ENCODE measurements around the gene RAF1. TPM values are rescaled to one million over a fixed set of nuclear protein-coding genes. Genes with fewer than 3 reads are reported as not detected.

RAF1 gene
- total RNA-seq, 3 donors from 2014 or later (not counting 1 experiment from before 2014, with no cell fraction given), result 142 to 168 (median 156) TPM

- Mint-ChIP-seq H3K4me1 (peaks cover 3 to 10% of the 10 kb centered on the region in 2 donors), H3K36me3 (no peaks in the 10 kb centered on the region), H3K27me3 (ENCODE audit: low read depth in 2 of 2) (no peaks in the 10 kb centered on the region), H3K27ac (no peak overlapping the region), H3K9me3 (no peaks in the 10 kb centered on the region), H3K4me3 (no peak overlapping the region)
- WGBS (ENCODE audit: insufficient coverage), result 96% methylated on average over 4 of the region's 4 CpGs
- Histone ChIP-seq H3K9me3 (ENCODE audit: control insufficient read depth, insufficient read depth, low read length) (no peaks in the 10 kb centered on the region), H3K4me3 (ENCODE audit: low read length) (no peak overlapping the region), H3K27me3 (ENCODE audit: control insufficient read depth, insufficient read depth, low read length) (no peaks in the 10 kb centered on the region), H3K27ac (ENCODE audit: low read length) (no peak overlapping the region), H3K36me3 (ENCODE audit: control insufficient read depth, insufficient read depth, low read length) (no peaks in the 10 kb centered on the region), H3K4me1 (ENCODE audit: control insufficient read depth, insufficient read depth, low read length) (no peaks in the 10 kb centered on the region)
- DNase-seq, result no peak
- intact Hi-C loops (cut with micrococcal nuclease), result no loop called here
- no peak for TF ChIP-seq CTCF (IDR thresholded peaks at IDR 0.05)
- ATAC-seq, result no peak
Observed at GRCh38 chr3:12681089-12681942, 17.4 kb upstream of the RAF1 start.

- Mint-ChIP-seq H3K4me1 (peaks cover 3 to 10% of the 10 kb centered on the region in 2 donors), H3K27ac (no peak overlapping the region), H3K36me3 (no peaks in the 10 kb centered on the region), H3K4me3 (no peak overlapping the region), H3K27me3 (ENCODE audit: low read depth in 2 of 2) (peaks cover 0 to 3% of the 10 kb centered on the region in 2 donors), H3K9me3 (no peaks in the 10 kb centered on the region)
- Histone ChIP-seq H3K27me3 (ENCODE audit: control insufficient read depth, insufficient read depth, low read length) (no peaks in the 10 kb centered on the region), H3K36me3 (ENCODE audit: control insufficient read depth, insufficient read depth, low read length) (no peaks in the 10 kb centered on the region), H3K9me3 (ENCODE audit: control insufficient read depth, insufficient read depth, low read length) (no peaks in the 10 kb centered on the region), H3K27ac (ENCODE audit: low read length) (no peak overlapping the region), H3K4me1 (ENCODE audit: control insufficient read depth, insufficient read depth, low read length) (no peaks in the 10 kb centered on the region), H3K4me3 (ENCODE audit: low read length) (no peak overlapping the region)
- ATAC-seq, result no peak
- TF ChIP-seq CTCF (IDR thresholded peaks at IDR 0.05), result no peak
- intact Hi-C loops (cut with micrococcal nuclease), result no loop called here
- WGBS (ENCODE audit: insufficient coverage), result 97% methylated on average over 6 of the region's 6 CpGs
- DNase-seq, result no peak
Observed at GRCh38 chr3:12679468-12679867, 15.6 kb upstream of the RAF1 start.

- WGBS (ENCODE audit: insufficient coverage), result 74% methylated on average over 6 of the region's 6 CpGs
- TF ChIP-seq CTCF (IDR thresholded peaks at IDR 0.05), result no peak
- H3K9me3 ChIP-seq (ENCODE audit: control insufficient read depth, insufficient read depth, low read length), result no peaks in the 10 kb centered on the region
- Mint-ChIP-seq H3K27me3 (ENCODE audit: low read depth in 2 of 2) (peaks cover 0 to 3% of the 10 kb centered on the region in 2 donors), H3K36me3 (no peaks in the 10 kb centered on the region), H3K4me3 (no peak overlapping the region), H3K27ac (no peak overlapping the region), H3K4me1 (peaks cover 3 to 10% of the 10 kb centered on the region in 2 donors), H3K9me3 (no peaks in the 10 kb centered on the region)
- ATAC-seq (no peak), DNase-seq (no peak)
- H3K36me3 ChIP-seq (ENCODE audit: control insufficient read depth, insufficient read depth, low read length), result no peaks in the 10 kb centered on the region
- H3K4me1 ChIP-seq (ENCODE audit: control insufficient read depth, insufficient read depth, low read length), result no peaks in the 10 kb centered on the region
- intact Hi-C loops (cut with micrococcal nuclease), result no loop called here
- no peak overlapping the region for H3K4me3 ChIP-seq (ENCODE audit: low read length)
- no peaks in the 10 kb centered on the region for H3K27me3 ChIP-seq (ENCODE audit: control insufficient read depth, insufficient read depth, low read length)
- no peak overlapping the region for H3K27ac ChIP-seq (ENCODE audit: low read length)
Observed at GRCh38 chr3:12677616-12678015, 13.7 kb upstream of the RAF1 start.

Measured in natural killer cell (primary cell).